ENCODE results near the gene GAGE12G.
"Not testable (repeated sequence)": the region's sequence is repeated elsewhere in the genome, so short reads cannot be mapped to it uniquely, and the experiment has no call there.

Gene GAGE12G, protein sequence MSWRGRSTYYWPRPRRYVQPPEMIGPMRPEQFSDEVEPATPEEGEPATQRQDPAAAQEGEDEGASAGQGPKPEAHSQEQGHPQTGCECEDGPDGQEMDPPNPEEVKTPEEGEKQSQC

DNA sequence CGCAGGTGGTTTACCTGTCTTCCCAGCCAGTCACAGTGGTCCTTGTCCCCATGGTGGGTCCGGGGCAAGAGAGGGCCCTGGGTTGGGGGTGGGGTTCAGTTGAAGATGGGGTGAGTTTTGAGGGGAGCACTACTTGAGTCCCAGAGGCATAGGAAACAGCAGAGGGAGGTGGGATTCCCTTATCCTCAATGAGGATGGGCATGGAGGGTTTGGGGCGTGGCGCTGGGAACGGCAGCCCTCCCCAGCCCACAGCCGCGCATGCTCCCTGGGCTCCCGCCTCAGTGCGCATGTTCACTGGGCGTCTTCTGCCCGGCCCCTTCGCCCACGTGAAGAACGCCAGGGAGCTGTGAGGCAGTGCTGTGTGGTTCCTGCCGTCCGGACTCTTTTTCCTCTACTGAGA lies at the start of gene GAGE12G:
Gene GAGE12G, plus strand, starts transcription at position 301 of the 400 bp plus-strand sequence. CDS start 1,155 bp downstream, outside the sequence.
- DNase-seq, result not testable (repeated sequence)

DNA sequence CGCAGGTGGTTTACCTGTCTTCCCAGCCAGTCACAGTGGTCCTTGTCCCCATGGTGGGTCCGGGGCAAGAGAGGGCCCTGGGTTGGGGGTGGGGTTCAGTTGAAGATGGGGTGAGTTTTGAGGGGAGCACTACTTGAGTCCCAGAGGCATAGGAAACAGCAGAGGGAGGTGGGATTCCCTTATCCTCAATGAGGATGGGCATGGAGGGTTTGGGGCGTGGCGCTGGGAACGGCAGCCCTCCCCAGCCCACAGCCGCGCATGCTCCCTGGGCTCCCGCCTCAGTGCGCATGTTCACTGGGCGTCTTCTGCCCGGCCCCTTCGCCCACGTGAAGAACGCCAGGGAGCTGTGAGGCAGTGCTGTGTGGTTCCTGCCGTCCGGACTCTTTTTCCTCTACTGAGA lies 38.3 kb upstream of the GAGE12G start, which contains the start of gene GAGE12C:
Gene GAGE12C, plus strand, starts transcription at position 301 of the 400 bp plus-strand sequence. CDS start 1,155 bp downstream, outside the sequence.
- not testable (repeated sequence) for DNase-seq

DNA sequence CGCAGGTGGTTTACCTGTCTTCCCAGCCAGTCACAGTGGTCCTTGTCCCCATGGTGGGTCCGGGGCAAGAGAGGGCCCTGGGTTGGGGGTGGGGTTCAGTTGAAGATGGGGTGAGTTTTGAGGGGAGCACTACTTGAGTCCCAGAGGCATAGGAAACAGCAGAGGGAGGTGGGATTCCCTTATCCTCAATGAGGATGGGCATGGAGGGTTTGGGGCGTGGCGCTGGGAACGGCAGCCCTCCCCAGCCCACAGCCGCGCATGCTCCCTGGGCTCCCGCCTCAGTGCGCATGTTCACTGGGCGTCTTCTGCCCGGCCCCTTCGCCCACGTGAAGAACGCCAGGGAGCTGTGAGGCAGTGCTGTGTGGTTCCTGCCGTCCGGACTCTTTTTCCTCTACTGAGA lies 28.8 kb upstream of the GAGE12G start, which contains the start of gene GAGE12D:
Gene GAGE12D, plus strand, starts transcription at position 301 of the 400 bp plus-strand sequence. CDS start 1,155 bp downstream, outside the sequence.
- DNase-seq, result not testable (repeated sequence)

DNA sequence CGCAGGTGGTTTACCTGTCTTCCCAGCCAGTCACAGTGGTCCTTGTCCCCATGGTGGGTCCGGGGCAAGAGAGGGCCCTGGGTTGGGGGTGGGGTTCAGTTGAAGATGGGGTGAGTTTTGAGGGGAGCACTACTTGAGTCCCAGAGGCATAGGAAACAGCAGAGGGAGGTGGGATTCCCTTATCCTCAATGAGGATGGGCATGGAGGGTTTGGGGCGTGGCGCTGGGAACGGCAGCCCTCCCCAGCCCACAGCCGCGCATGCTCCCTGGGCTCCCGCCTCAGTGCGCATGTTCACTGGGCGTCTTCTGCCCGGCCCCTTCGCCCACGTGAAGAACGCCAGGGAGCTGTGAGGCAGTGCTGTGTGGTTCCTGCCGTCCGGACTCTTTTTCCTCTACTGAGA lies 19.2 kb upstream of the GAGE12G start, which contains the start of gene GAGE12E:
Gene GAGE12E, plus strand, starts transcription at position 301 of the 400 bp plus-strand sequence. CDS start 1,155 bp downstream, outside the sequence.
- not testable (repeated sequence) for DNase-seq

DNA sequence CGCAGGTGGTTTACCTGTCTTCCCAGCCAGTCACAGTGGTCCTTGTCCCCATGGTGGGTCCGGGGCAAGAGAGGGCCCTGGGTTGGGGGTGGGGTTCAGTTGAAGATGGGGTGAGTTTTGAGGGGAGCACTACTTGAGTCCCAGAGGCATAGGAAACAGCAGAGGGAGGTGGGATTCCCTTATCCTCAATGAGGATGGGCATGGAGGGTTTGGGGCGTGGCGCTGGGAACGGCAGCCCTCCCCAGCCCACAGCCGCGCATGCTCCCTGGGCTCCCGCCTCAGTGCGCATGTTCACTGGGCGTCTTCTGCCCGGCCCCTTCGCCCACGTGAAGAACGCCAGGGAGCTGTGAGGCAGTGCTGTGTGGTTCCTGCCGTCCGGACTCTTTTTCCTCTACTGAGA lies 9.7 kb upstream of the GAGE12G start, which contains the start of gene GAGE12F:
Gene GAGE12F, plus strand, starts transcription at position 301 of the 400 bp plus-strand sequence. CDS start 1,155 bp downstream, outside the sequence.
- not testable (repeated sequence) for DNase-seq

DNA sequence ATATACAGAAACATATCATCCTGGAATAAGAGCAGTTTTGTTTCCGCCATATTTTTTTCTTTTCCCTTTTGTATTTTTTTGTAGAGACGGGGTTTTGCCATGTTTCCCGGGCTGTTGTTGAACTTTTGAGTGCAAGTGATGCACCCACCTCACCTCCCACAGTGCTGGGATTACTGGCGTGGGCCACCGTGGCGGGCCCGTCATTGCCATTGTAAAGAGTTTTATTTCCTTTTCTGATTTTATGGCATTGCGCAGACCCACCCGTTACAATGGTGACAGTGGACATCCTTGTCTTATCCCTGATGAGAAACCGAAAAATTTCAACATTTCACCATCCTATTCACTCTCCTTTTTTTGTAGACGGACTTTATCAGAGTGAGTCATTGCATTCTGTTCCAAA lies 1.5 kb upstream of the GAGE12G start:
- not testable (repeated sequence) for DNase-seq

DNA sequence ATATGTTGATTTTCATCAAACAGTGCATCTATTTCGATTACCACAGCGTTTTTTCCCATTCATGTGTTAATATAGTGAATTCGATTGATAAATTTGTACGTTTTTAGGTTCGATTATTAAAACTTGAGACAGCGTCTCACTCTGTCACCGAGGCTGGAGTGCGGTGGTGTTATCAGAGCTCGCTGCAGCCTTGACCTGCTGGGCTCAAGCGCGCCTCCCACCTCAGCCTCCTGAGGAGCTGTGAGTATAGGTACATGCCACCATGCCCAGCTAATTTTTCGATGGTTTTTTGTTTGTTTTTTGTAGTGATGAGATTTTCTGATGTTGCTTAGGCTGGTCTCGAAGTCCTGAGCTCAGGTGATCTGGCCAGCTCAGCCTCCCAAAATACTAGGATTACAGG lies 1.0 kb upstream of the GAGE12G start:
- not testable (repeated sequence) for DNase-seq

DNA sequence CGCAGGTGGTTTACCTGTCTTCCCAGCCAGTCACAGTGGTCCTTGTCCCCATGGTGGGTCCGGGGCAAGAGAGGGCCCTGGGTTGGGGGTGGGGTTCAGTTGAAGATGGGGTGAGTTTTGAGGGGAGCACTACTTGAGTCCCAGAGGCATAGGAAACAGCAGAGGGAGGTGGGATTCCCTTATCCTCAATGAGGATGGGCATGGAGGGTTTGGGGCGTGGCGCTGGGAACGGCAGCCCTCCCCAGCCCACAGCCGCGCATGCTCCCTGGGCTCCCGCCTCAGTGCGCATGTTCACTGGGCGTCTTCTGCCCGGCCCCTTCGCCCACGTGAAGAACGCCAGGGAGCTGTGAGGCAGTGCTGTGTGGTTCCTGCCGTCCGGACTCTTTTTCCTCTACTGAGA lies 9.4 kb downstream of the GAGE12G start, which contains the start of gene GAGE12H:
Gene GAGE12H, plus strand, starts transcription at position 301 of the 400 bp plus-strand sequence. CDS start 1,155 bp downstream, outside the sequence.
- not testable (repeated sequence) for DNase-seq

DNA sequence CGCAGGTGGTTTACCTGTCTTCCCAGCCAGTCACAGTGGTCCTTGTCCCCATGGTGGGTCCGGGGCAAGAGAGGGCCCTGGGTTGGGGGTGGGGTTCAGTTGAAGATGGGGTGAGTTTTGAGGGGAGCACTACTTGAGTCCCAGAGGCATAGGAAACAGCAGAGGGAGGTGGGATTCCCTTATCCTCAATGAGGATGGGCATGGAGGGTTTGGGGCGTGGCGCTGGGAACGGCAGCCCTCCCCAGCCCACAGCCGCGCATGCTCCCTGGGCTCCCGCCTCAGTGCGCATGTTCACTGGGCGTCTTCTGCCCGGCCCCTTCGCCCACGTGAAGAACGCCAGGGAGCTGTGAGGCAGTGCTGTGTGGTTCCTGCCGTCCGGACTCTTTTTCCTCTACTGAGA lies 19.0 kb downstream of the GAGE12G start, which contains the start of gene GAGE2A:
Gene GAGE2A, plus strand, starts transcription at position 301 of the 400 bp plus-strand sequence. CDS start 1,155 bp downstream, outside the sequence.
- DNase-seq, result not testable (repeated sequence)

DNA sequence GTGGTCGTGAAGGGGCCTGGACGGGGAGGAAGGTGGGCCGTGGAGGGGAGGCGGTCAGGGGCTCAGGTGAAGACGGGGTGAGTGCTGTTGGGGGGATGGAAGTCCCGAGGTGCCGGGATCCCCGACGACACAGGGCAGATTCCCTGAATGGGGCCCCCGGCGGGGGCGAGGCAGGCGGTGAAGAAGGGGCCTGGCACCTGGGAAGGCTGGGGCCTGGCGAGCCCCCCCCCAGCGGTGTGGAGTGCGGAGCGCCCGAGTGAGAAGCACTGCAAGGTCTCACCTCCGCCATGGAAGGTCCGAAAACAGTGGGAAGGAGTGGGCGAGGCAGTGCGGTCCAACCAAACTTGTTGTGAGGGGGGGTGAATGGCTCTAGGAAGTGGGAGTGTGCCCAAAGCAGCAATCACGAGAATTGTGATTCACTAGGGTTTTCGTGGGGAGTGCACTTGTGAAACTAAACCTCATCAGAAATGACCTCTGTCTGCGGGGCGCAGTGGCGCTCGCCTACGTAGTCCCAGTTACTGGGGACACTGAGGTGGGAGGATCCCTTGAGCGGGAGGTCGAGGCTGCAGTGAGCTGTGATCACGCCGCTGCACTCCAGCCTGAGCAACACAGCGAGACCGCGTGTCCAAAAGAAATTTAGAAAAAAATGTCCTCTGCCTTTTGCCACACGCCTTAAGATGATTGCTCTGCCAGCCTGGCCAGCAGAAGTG lies 19.7 kb downstream of the GAGE12G start:
- DNase-seq, result not testable (repeated sequence)

DNA sequence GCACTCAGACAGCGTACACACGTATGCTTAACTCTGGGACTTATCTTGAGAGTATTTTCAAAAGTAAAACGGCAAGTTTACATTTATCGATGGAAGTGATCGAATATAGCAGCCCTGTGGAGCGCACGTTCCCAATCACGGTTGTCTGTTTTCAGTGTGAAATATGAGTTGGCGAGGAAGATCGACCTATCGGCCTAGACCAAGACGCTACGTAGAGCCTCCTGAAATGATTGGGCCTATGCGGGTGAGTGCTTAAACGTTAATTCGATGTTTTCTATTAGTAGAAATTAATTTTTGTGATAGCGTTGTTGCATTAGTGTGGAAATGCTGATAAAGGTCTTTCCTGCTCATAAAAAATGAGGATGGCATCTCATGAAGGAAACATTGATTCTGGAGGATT lies 20.3 kb downstream of the GAGE12G start:
- not testable (repeated sequence) for DNase-seq

DNA sequence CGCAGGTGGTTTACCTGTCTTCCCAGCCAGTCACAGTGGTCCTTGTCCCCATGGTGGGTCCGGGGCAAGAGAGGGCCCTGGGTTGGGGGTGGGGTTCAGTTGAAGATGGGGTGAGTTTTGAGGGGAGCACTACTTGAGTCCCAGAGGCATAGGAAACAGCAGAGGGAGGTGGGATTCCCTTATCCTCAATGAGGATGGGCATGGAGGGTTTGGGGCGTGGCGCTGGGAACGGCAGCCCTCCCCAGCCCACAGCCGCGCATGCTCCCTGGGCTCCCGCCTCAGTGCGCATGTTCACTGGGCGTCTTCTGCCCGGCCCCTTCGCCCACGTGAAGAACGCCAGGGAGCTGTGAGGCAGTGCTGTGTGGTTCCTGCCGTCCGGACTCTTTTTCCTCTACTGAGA lies 28.5 kb downstream of the GAGE12G start, which contains the start of gene GAGE1:
Gene GAGE1, plus strand, starts transcription at position 301 of the 400 bp plus-strand sequence. CDS start 1,155 bp downstream, outside the sequence.
- not testable (repeated sequence) for DNase-seq

DNA sequence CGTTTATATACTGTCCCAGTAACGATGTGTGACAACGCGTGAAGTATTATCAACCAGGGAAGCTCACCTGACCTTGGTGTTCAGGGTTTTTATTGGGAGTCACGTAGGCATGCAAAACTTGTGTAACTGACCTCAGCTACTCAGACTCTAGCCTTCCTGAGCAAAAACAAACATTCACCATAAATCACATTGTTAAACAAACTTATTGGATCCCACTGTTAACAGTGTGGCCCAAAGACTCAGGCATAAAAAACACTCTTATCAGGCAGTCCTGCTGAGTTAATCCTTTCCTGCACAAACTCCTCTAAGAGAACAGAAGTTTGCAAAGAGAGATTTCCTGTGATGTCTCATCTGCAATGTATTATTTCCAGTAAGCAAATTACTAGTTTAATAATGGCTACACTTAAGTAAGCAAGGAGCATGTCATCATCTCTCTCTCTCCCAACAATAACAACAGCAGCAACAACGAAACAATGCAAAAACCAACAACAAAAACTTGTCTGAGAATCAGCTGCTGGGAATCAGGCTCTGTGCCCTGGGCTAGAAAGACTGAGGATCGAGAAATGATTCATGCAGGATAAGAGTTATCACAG lies 40.6 kb downstream of the GAGE12G start:
- no peak for DNase-seq

DNA sequence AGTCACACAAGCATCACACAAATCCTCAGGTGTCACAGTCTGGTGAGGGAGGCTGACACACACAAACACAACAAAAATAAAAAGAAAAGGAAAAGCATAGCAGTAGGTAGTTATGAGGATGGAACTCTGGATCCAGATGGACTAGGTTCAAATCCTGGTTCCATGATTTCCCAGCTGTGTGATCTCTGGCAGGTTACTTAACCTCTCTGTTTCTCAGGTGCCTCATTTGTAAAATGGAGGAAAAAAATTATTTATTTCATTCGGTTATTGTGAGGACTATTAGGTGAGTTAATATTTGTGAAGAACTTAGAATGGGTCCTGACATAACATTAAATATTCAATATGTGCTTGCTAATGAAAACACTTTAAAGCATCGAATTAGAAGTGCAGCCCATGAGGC lies 48.4 kb downstream of the GAGE12G start:
- no peak for DNase-seq

Data from KG1 (cell line).